Measurements from ENCODE around the gene CCR1.
"Not testable (repeated sequence)": the region's sequence is repeated elsewhere in the genome, so short reads cannot be mapped to it uniquely, and the experiment has no call there.

The CCR1 gene

GRCh38 chr3:46162975-46163555 lies 45.0 kb downstream of the CCR1 start:
- no peak for TF ChIP-seq CTCF (IDR thresholded peaks at IDR 0.05; ENCODE audit: insufficient read depth, low read depth, low read length, missing control alignments)
- H3K4me3 ChIP-seq (ENCODE audit: low read depth, low read length): no peak overlapping the region
- no peak for DNase-seq (ENCODE audit: low read depth)

GRCh38 chr3:46157685-46158084 lies 50.4 kb downstream of the CCR1 start:
- DNase-seq (ENCODE audit: low read depth): not testable (repeated sequence)

DNA sequence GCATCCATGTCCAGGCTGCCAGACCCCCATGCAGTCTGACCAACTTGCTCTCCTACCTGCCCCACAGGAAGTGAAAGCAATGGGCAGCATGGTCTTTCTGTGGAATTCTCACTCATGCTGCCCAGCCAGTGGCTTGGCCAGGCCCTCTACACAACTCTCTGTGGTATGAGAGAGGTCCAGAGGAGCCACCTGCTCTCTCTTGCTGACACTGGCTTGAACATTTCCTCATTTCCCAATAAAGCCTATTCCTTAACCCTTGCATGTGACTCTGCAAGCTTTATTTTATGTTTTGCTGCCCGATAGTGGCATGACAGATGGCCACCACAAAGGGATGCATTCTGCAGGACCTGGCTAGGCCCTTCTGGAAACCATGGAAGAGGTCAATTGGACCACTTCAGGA lies 53.8 kb downstream of the CCR1 start:
- no peak for DNase-seq (ENCODE audit: low read depth)
- TF ChIP-seq CTCF (IDR thresholded peaks at IDR 0.05; ENCODE audit: insufficient read depth, low read depth, low read length, missing control alignments): no peak
- H3K4me3 ChIP-seq (ENCODE audit: low read depth, low read length): no peak overlapping the region

More at GRCh38 chr3:46157685-46158084, 50.4 kb downstream of the CCR1 start:
- H3K4me3 ChIP-seq (ENCODE audit: low read depth, low read length): not testable (repeated sequence)

Data from GM12865 (cell line).